Calu3 (cell line): Measurements from ENCODE around the gene DMRT1. TPM values are rescaled to one million over a fixed set of nuclear protein-coding genes. Genes with fewer than 3 reads are reported as not detected.

Experiments used
- BruUV-seq: library from RNA; stranded (reverse); fragments of 400-500 nt; replicated peaks from 2 replicates; lab custom pipeline; 2021; lab: Mats Ljungman, UMichigan
- CTCF ChIA-PET: fragments of 300-600 bp; sonication (Branson Sonifier 250); formaldehyde crosslinking; loops from one replicate; lab custom pipeline; 2022; ENCODE audit warnings: antibody characterized with exemption; lab: Charles Lee
- DNase-seq: peaks from one replicate; pipeline ENCODE4 v3.0.0; 2022
- H3K27ac Mint-ChIP-seq: one replicate; pipeline ENCODE4 v1.8.0; 2022; ENCODE audit warnings: mixed read lengths; ENCODE audit not compliant: unreplicated experiment
- H3K27me3 Mint-ChIP-seq: one replicate; pipeline ENCODE4 v1.8.0; 2022; ENCODE audit warnings: mixed read lengths; ENCODE audit not compliant: unreplicated experiment
- H3K36me3 Mint-ChIP-seq: one replicate; pipeline ENCODE4 v1.8.0; 2022; ENCODE audit warnings: mild to moderate bottlenecking, moderate library complexity, mixed read lengths; ENCODE audit not compliant: insufficient read depth, unreplicated experiment
- H3K4me1 Mint-ChIP-seq: one replicate; pipeline ENCODE4 v1.8.0; 2022; ENCODE audit warnings: mild to moderate bottlenecking, low read depth, mixed read lengths; ENCODE audit not compliant: unreplicated experiment
- H3K4me3 Mint-ChIP-seq: one replicate; pipeline ENCODE4 v1.8.0; 2022; ENCODE audit warnings: mild to moderate bottlenecking, low read depth, moderate library complexity, mixed read lengths; ENCODE audit not compliant: unreplicated experiment
- H3K9me3 Mint-ChIP-seq: one replicate; pipeline ENCODE4 v1.8.0; 2022; ENCODE audit warnings: low read depth, mixed read lengths; ENCODE audit not compliant: unreplicated experiment
- CTCF ChIP-seq: fragments of 200-600 bp; IDR thresholded peaks from one replicate; pipeline ENCODE4 v1.8.0; 2022; ENCODE audit warnings: antibody characterized with exemption; ENCODE audit not compliant: unreplicated experiment
- intact Hi-C: fragments of 100-400 bp; cut with micrococcal nuclease; formaldehyde crosslinking; loops from one replicate; pipeline ENCODE4 v1.10.0; 2022; ENCODE audit not compliant: unreplicated experiment
- total RNA-seq: library from RNA; stranded (reverse); gene quantifications from 2 replicates; pipeline ENCODE4 v1.2.3, GENCODE V29; 2022

DMRT1 gene
- total RNA-seq, 1 experiment from 2014 or later = not detected

GRCh38 chr9:806285-807156, 35.0 kb upstream of the DMRT1 start:
- no peak overlapping the region for H3K27ac Mint-ChIP-seq
- H3K4me1 Mint-ChIP-seq = no peaks in the 10 kb centered on the region
- CTCF ChIA-PET = interaction anchor here (0.7 kb wide), 1 partner anchor 42 kb away, joined by 5 read pairs; no protein-coding TSS in a partner anchor
- H3K36me3 Mint-ChIP-seq = no peaks in the 10 kb centered on the region
- intact Hi-C loops = loop anchor here (1.0 to 5.0 kb wide), 2 partner anchors 192 to 459 kb away; no protein-coding TSS in a partner anchor
- TF ChIP-seq CTCF = no peak
- BruUV-seq = no TSS peak
- no peak overlapping the region for H3K4me3 Mint-ChIP-seq
- no peaks in the 10 kb centered on the region for H3K9me3 Mint-ChIP-seq
- peaks cover 12% of the 10 kb centered on the region for H3K27me3 Mint-ChIP-seq
- peak; percentile 2 for DNase-seq

GRCh38 chr9:811106-811531, 30.4 kb upstream of the DMRT1 start:
- H3K4me1 Mint-ChIP-seq = no peaks in the 10 kb centered on the region
- DNase-seq = no peak
- intact Hi-C loops = no loop called here
- no TSS peak for BruUV-seq
- no peaks in the 10 kb centered on the region for H3K9me3 Mint-ChIP-seq
- no peak for TF ChIP-seq CTCF
- no peak overlapping the region for H3K4me3 Mint-ChIP-seq
- H3K36me3 Mint-ChIP-seq = no peaks in the 10 kb centered on the region
- CTCF ChIA-PET = interaction anchor here (0.6 kb wide), 1 partner anchor 113 kb away, joined by 4 read pairs; no protein-coding TSS in a partner anchor
- no peak overlapping the region for H3K27ac Mint-ChIP-seq
- H3K27me3 Mint-ChIP-seq = peaks cover 12% of the 10 kb centered on the region

- H3K4me1 Mint-ChIP-seq = no peaks in the 10 kb centered on the region
- H3K27me3 Mint-ChIP-seq = no peaks in the 10 kb centered on the region
- no peaks in the 10 kb centered on the region for H3K36me3 Mint-ChIP-seq
- H3K4me3 Mint-ChIP-seq = no peak overlapping the region
- no peaks in the 10 kb centered on the region for H3K9me3 Mint-ChIP-seq
- no TSS peak for BruUV-seq
- CTCF ChIA-PET = no interaction called here
- DNase-seq = no peak
- no peak for TF ChIP-seq CTCF
- no peak overlapping the region for H3K27ac Mint-ChIP-seq
- intact Hi-C loops = no loop called here
Observed at GRCh38 chr9:818958-819357, 22.5 kb upstream of the DMRT1 start.

- Mint-ChIP-seq H3K4me3 (no peak overlapping the region), H3K9me3 (no peaks in the 10 kb centered on the region), H3K36me3 (no peaks in the 10 kb centered on the region), H3K27me3 (no peaks in the 10 kb centered on the region), H3K27ac (no peak overlapping the region), H3K4me1 (no peaks in the 10 kb centered on the region)
- TF ChIP-seq CTCF = no peak
- BruUV-seq = no TSS peak
- DNase-seq = no peak
- CTCF ChIA-PET = no interaction called here
- intact Hi-C loops = no loop called here
Observed at GRCh38 chr9:826500-827280, 14.8 kb upstream of the DMRT1 start.
